K562 (cell line): Measurements from ENCODE around the gene UBR3. TPM values are rescaled to one million over a fixed set of nuclear protein-coding genes. Genes with fewer than 3 reads are reported as not detected.

Source experiments
- CBFA2T3 ChIP-seq: fragments of 450-650 bp; IDR thresholded peaks from 2 replicates; pipeline ENCODE4 v1.6.1; 2017
- CCNT2 ChIP-seq: IDR thresholded peaks from 2 replicates; pipeline ENCODE4 v1.6.1; 2011; ENCODE audit warnings: borderline replicate concordance, low read depth, mild to moderate bottlenecking, moderate library complexity, mixed read lengths, low read length; ENCODE audit not compliant: insufficient read length; ENCODE audit errors: extremely low read depth
- CHD2 ChIP-seq: IDR thresholded peaks from 2 replicates; pipeline ENCODE4 v1.6.1; 2011; ENCODE audit warnings: low read depth, low read length
- CHD4 ChIP-seq: fragments of 200-600 bp; sonication (generic); IDR thresholded peaks from 3 replicates; pipeline ENCODE4 v1.6.1; 2012; ENCODE audit warnings: low read depth, mild to moderate bottlenecking, mixed read lengths, low read length, inconsistent platforms; ENCODE audit not compliant: insufficient read depth, insufficient replicate concordance, poor library complexity, severe bottlenecking
- EHMT2 ChIP-seq: fragments of 450-650 bp; IDR thresholded peaks from 2 replicates; pipeline ENCODE4 v1.6.1; 2018; ENCODE audit warnings: antibody characterized with exemption
- HIVEP1 ChIP-seq: fragments of 250-450 bp; sonication (Bioruptor Pico); IDR thresholded peaks from 2 replicates; pipeline ENCODE4 v1.4.0; 2020; ENCODE audit warnings: mild to moderate bottlenecking
- HMBOX1 ChIP-seq: sonication (generic); IDR thresholded peaks from 2 replicates; pipeline ENCODE4 v1.6.1; 2016
- KDM1A ChIP-seq, 2 experiments: fragments of 450-650 bp; IDR thresholded peaks; 2 replicates each; pipeline ENCODE4 v1.6.1; 2016; ENCODE audit warnings: mild to moderate bottlenecking in 2 of 2
- KDM4B ChIP-seq, 2 experiments: fragments of 450-650 bp in 1 of 2; sonication (generic) in 1 of 2; IDR thresholded peaks; 2 replicates each; pipeline ENCODE4 v1.6.1; 2016 to 2017; ENCODE audit warnings: borderline replicate concordance in 2 of 2, antibody characterized with exemption in 1 of 2, low read depth in 1 of 2, mild to moderate bottlenecking in 1 of 2
- NFATC3 ChIP-seq: fragments of 450-650 bp; IDR thresholded peaks from 2 replicates; pipeline ENCODE4 v1.6.1; 2017; ENCODE audit warnings: mild to moderate bottlenecking
- TAL1 ChIP-seq: fragments of 450-650 bp; IDR thresholded peaks from 2 replicates; pipeline ENCODE4 v1.6.1; 2016; ENCODE audit warnings: mild to moderate bottlenecking
- TCFL5 ChIP-seq: fragments of 250-450 bp; sonication (Bioruptor Pico); conservative IDR thresholded peaks from 2 replicates; pipeline ENCODE4 v1.6.1; 2021; ENCODE audit warnings: mild to moderate bottlenecking, moderate library complexity, matching md5 sums
- TEAD4 ChIP-seq, 2 experiments: sonication (generic) in 1 of 2; formaldehyde crosslinking in 1 of 2; IDR thresholded peaks; 2 replicates each; pipeline versions ENCODE4 v1.6.1 to v1.8.0; 2012 to 2022; ENCODE audit warnings: borderline replicate concordance in 1 of 2, inconsistent platforms in 1 of 2, low read length in 1 of 2, mild to moderate bottlenecking in 1 of 2, missing genetic modification reagents in 1 of 2
- ZBTB1 ChIP-seq: sonication (generic); formaldehyde crosslinking; IDR thresholded peaks from 2 replicates; pipeline ENCODE4 v1.8.1; 2023; ENCODE audit warnings: missing genetic modification reagents, low read depth, mild to moderate bottlenecking, borderline replicate concordance
- ZNF134 ChIP-seq: fragments of 250-450 bp; sonication (Bioruptor Pico); conservative IDR thresholded peaks from 2 replicates; pipeline ENCODE4 v1.4.0; 2020
- ZNF778 ChIP-seq: fragments of 450-650 bp; formaldehyde crosslinking; IDR thresholded peaks from 2 replicates; pipeline ENCODE4 v1.4.0; 2020; ENCODE audit warnings: mild to moderate bottlenecking, moderate library complexity
- polyA plus RNA-seq, 8 experiments: library from polyadenylated mRNA; depleted of rRNA in 4 of 8; stranded (reverse) in 5 of 8; unstranded in 3 of 8; fragments of >200 nt; fragmentation: Nextera tagmentation in 2 of 8; fragmentation: Illumina TruSeq in 1 of 8; extraction: Ambion mirVana in 2 of 8; extraction: Trizol in 1 of 8; gene quantifications; 2 replicates each; pipeline versions ENCODE4 v1.2.1 to v1.2.3, GENCODE V29; 2011 to 2014; ENCODE audit warnings: inconsistent platforms in 1 of 8, missing spikeins in 1 of 8
- total RNA-seq, 7 experiments: library from RNA; depleted of rRNA in 6 of 7; stranded (reverse); fragments of >200 nt in 6 of 7; fragmentation: Illumina TruSeq in 2 of 7; extraction: Trizol in 2 of 7; gene quantifications; 2 replicates each; pipeline versions ENCODE4 v1.2.1 to v1.2.3, GENCODE V29; 2011 to 2021; ENCODE audit warnings: low replicate concordance in 1 of 7

UBR3 gene
- total and polyA plus RNA-seq, 9 of the 15 experiments (the other 6 are each of a cell fraction or from before 2014, with no cell fraction given) = 14.4 to 63.5 (median 40.4) TPM

GRCh38 chr2:169860149-169860548 is 32.9 kb downstream of the UBR3 start (continued):
- TF ChIP-seq NFATC3 = 0 out of 2 replicates have a peak, but pooled peaks have one; percentile 15
- peak; percentile 82 for TF ChIP-seq CBFA2T3
- TF ChIP-seq EHMT2 = no peak
- TF ChIP-seq TCFL5 = no peak
- TF ChIP-seq HMBOX1 = peak; percentile 92
- no peak for TF ChIP-seq HIVEP1 (CRISPR knock-in tag)
- peak; percentile 48 for TF ChIP-seq TAL1
- no peak for TF ChIP-seq CHD4
- no peak for TF ChIP-seq CCNT2
- TF ChIP-seq TEAD4 (IDR thresholded peaks at IDR 0.05; ENCODE audit: low read length) = peak; percentile 55; the same call in 1 of the 2 replicates
- no peak for TF ChIP-seq TEAD4 (CRISPR knock-in tag; IDR thresholded peaks at IDR 0.05; ENCODE audit: borderline replicate concordance)
- no peak for TF ChIP-seq ZNF134 (CRISPR knock-in tag)
- TF ChIP-seq ZBTB1 = no peak
- TF ChIP-seq ZNF778 (CRISPR knock-in tag) = no peak
- TF ChIP-seq KDM4B (IDR thresholded peaks at IDR 0.05; ENCODE audit: borderline replicate concordance in 2 of 2, low read depth in 1 of 2) = no peak
- peak in 1 of 2 experiments; percentile 50; a peak in 3 of 4 replicates for TF ChIP-seq KDM1A (IDR thresholded peaks at IDR 0.05)
- TF ChIP-seq CHD2 = peak; percentile 42; the same call in 1 of the 2 replicates
